ENCODE results near the gene DNM3. TPM values are rescaled to one million over a fixed set of nuclear protein-coding genes. Genes with fewer than 3 reads are reported as not detected.

DNM3 gene
- total and polyA plus RNA-seq, 2 experiments from 2014 or later = 5.2 to 12.2 TPM

DNA sequence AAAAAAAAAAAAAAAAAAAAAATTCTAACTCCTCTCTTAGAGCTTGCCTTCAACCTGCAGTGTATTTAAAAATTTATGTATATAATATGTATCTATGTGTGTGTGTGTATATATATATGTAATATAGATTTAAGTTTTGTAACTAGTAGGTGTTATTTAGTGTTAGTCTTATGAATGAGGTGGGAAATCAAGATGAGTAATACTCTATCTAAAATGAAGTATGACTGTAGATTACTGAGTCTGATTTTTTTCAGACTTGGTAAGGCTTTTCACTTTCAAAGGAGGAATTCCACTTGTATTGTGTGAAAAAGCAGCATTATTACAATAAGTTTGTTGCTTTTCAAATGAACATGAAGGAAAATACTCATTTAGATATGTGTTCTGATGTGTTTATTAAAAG lies 5.4 kb upstream of the DNM3 start:
- no peaks in the 10 kb centered on the region; the same call in 2 of the 3 replicates for H3K36me3 Mint-ChIP-seq (ENCODE audit: low read depth)
- H3K27ac Mint-ChIP-seq = no peak overlapping the region

More for the DNA sequence above, 5.4 kb upstream of the DNM3 start:
- Mint-ChIP-seq H3K9me3 (no peaks in the 10 kb centered on the region), H3K4me3 (no peak overlapping the region), H3K27me3 (ENCODE audit: insufficient read depth, low read depth, poor library complexity) (peaks cover 5% of the 10 kb centered on the region), H3K4me1 (peaks cover 7% of the 10 kb centered on the region)
- Histone ChIP-seq H2AFZ (no peak overlapping the region), H3K4me1 (ENCODE audit: insufficient read depth) (peaks cover 7% of the 10 kb centered on the region; the same call in 1 of the 2 replicates), H4K20me1 (replicated peaks; ENCODE audit: insufficient read depth) (no peaks in the 10 kb centered on the region), H3K36me3 (ENCODE audit: insufficient read depth) (no peaks in the 10 kb centered on the region), H3K4me3 (no peak overlapping the region), H3F3A (replicated peaks; ENCODE audit: low read depth) (0 out of 2 replicates have a peak, but pooled peaks cover 7% of the 10 kb centered on the region), H3K4me2 (no peak overlapping the region), H3K9me2 (ENCODE audit: insufficient read depth) (no peaks in the 10 kb centered on the region), H3K79me2 (replicated peaks; ENCODE audit: insufficient read depth) (no peaks in the 10 kb centered on the region), H3K27me3 (ENCODE audit: insufficient read depth) (peaks cover 9% of the 10 kb centered on the region; the same call in 1 of the 2 replicates), H3K27ac (ENCODE audit: low read depth) (no peak overlapping the region)
- TF ChIP-seq STAT1 (IDR thresholded peaks at IDR 0.05; ENCODE audit: unreplicated experiment) (no peak), EZH2phosphoT487 (IDR thresholded peaks at IDR 0.05; ENCODE audit: unreplicated experiment) (no peak), CREB1 (CRISPR knock-in tag; IDR thresholded peaks at IDR 0.05; ENCODE audit: low read depth) (no peak)
- TF ChIP-seq, protein P1, sequence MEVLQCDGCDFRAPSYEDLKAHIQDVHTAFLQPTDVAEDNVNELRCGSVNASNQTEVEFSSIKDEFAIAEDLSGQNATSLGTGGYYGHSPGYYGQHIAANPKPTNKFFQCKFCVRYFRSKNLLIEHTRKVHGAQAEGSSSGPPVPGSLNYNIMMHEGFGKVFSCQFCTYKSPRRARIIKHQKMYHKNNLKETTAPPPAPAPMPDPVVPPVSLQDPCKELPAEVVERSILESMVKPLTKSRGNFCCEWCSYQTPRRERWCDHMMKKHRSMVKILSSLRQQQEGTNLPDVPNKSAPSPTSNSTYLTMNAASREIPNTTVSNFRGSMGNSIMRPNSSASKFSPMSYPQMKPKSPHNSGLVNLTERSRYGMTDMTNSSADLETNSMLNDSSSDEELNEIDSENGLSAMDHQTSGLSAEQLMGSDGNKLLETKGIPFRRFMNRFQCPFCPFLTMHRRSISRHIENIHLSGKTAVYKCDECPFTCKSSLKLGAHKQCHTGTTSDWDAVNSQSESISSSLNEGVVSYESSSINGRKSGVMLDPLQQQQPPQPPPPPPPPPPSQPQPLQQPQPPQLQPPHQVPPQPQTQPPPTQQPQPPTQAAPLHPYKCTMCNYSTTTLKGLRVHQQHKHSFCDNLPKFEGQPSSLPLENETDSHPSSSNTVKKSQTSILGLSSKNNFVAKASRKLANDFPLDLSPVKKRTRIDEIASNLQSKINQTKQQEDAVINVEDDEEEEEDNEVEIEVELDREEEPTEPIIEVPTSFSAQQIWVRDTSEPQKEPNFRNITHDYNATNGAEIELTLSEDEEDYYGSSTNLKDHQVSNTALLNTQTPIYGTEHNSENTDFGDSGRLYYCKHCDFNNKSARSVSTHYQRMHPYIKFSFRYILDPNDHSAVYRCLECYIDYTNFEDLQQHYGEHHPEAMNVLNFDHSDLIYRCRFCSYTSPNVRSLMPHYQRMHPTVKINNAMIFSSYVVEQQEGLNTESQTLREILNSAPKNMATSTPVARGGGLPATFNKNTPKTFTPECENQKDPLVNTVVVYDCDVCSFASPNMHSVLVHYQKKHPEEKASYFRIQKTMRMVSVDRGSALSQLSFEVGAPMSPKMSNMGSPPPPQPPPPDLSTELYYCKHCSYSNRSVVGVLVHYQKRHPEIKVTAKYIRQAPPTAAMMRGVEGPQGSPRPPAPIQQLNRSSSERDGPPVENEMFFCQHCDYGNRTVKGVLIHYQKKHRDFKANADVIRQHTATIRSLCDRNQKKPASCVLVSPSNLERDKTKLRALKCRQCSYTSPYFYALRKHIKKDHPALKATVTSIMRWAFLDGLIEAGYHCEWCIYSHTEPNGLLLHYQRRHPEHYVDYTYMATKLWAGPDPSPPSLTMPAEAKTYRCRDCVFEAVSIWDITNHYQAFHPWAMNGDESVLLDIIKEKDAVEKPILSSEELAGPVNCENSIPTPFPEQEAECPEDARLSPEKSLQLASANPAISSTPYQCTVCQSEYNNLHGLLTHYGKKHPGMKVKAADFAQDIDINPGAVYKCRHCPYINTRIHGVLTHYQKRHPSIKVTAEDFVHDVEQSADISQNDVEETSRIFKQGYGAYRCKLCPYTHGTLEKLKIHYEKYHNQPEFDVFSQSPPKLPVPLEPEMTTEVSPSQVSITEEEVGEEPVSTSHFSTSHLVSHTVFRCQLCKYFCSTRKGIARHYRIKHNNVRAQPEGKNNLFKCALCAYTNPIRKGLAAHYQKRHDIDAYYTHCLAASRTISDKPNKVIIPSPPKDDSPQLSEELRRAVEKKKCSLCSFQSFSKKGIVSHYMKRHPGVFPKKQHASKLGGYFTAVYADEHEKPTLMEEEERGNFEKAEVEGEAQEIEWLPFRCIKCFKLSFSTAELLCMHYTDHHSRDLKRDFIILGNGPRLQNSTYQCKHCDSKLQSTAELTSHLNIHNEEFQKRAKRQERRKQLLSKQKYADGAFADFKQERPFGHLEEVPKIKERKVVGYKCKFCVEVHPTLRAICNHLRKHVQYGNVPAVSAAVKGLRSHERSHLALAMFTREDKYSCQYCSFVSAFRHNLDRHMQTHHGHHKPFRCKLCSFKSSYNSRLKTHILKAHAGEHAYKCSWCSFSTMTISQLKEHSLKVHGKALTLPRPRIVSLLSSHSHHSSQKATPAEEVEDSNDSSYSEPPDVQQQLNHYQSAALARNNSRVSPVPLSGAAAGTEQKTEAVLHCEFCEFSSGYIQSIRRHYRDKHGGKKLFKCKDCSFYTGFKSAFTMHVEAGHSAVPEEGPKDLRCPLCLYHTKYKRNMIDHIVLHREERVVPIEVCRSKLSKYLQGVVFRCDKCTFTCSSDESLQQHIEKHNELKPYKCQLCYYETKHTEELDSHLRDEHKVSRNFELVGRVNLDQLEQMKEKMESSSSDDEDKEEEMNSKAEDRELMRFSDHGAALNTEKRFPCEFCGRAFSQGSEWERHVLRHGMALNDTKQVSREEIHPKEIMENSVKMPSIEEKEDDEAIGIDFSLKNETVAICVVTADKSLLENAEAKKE (CRISPR knock-in tag; IDR thresholded peaks at IDR 0.05) = no peak
- TF ChIP-seq, protein P2, sequence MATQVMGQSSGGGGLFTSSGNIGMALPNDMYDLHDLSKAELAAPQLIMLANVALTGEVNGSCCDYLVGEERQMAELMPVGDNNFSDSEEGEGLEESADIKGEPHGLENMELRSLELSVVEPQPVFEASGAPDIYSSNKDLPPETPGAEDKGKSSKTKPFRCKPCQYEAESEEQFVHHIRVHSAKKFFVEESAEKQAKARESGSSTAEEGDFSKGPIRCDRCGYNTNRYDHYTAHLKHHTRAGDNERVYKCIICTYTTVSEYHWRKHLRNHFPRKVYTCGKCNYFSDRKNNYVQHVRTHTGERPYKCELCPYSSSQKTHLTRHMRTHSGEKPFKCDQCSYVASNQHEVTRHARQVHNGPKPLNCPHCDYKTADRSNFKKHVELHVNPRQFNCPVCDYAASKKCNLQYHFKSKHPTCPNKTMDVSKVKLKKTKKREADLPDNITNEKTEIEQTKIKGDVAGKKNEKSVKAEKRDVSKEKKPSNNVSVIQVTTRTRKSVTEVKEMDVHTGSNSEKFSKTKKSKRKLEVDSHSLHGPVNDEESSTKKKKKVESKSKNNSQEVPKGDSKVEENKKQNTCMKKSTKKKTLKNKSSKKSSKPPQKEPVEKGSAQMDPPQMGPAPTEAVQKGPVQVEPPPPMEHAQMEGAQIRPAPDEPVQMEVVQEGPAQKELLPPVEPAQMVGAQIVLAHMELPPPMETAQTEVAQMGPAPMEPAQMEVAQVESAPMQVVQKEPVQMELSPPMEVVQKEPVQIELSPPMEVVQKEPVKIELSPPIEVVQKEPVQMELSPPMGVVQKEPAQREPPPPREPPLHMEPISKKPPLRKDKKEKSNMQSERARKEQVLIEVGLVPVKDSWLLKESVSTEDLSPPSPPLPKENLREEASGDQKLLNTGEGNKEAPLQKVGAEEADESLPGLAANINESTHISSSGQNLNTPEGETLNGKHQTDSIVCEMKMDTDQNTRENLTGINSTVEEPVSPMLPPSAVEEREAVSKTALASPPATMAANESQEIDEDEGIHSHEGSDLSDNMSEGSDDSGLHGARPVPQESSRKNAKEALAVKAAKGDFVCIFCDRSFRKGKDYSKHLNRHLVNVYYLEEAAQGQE (IDR thresholded peaks at IDR 0.05; ENCODE audit: unreplicated experiment) = no peak
- ATAC-seq (no peak), DNase-seq (ENCODE audit: low spot score) (no peak)
